ENCODE results near the gene UBE2H. TPM values are rescaled to one million over a fixed set of nuclear protein-coding genes. Genes with fewer than 3 reads are reported as not detected.
"Not testable (repeated sequence)": the region's sequence is repeated elsewhere in the genome, so short reads cannot be mapped to it uniquely, and the experiment has no call there.

The UBE2H gene
- total RNA-seq, 1 experiment from 2014 or later, result 75.1 TPM

DNA sequence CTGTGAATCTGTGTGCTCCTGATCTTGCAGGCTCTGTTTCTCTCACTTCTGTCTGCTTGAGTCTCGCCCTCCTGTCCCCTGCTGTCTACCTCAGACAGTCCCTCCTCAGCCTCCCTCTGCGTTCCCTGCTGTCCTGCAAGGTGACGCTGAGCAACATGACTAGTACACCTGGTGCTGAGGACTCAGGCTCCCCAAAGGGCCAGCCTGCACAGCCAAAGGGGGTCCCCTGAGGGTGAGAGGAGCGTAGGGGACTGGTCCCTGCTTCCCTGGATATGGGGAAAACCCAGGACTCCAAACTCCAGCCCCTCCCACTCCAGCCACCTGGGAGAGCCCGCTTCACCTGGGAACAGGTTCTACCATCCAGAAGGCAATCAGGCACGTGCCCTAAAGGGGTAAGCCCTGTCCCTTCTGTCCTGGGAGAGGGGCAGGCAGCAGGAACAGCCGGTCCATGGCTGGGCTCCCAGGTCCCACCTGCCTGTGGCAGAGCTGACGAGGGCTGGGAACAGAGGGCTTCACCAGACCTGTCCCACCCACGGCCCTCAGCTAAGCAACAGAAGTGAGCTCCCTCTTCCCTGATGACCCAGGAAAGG, 156.5 kb downstream of the UBE2H start:
- Mint-ChIP-seq H3K4me1 (peaks cover 15 to 24% of the 10 kb centered on the region in 2 experiments), H3K27ac (peak overlapping the region in 1 of 3 experiments; percentile 9; a peak in 1 of 7 replicates), H3K4me3 (no peak overlapping the region), H3K27me3 (ENCODE audit: low read depth) (peaks cover 28% of the 10 kb centered on the region), H3K9me3 (no peaks in the 10 kb centered on the region), H3K36me3 (ENCODE audit: insufficient read depth in 1 of 3, low read depth in 3 of 3) (no peaks in the 10 kb centered on the region; a peak in 2 of 7 replicates)
- no peaks in the 10 kb centered on the region for H3K9me3 ChIP-seq (ENCODE audit: control insufficient read depth, low read depth, low read length)
- H3K23ac ChIP-seq (ENCODE audit: insufficient read length, low read depth, low read length), result no peak overlapping the region
- no peak overlapping the region for H3T11ph ChIP-seq (ENCODE audit: low read length)
- H3K9ac ChIP-seq (ENCODE audit: extremely low read depth, insufficient read length, low read length), result no peak overlapping the region
- H2BK120ac ChIP-seq (ENCODE audit: low read depth, low read length, poor library complexity, severe bottlenecking), result no peak overlapping the region
- H3K14ac ChIP-seq (ENCODE audit: insufficient read depth, low read length), result no peak overlapping the region
- no peak for TF ChIP-seq CTCF (conservative IDR thresholded peaks at IDR 0.05)
- H3K4ac ChIP-seq (ENCODE audit: low read depth, low read length), result no peak overlapping the region
- no peaks in the 10 kb centered on the region for H3K27me3 ChIP-seq (ENCODE audit: insufficient read depth, low read length)
- H3K79me2 ChIP-seq (ENCODE audit: insufficient read depth, low read length), result no peaks in the 10 kb centered on the region
- no peak overlapping the region for H3K4me2 ChIP-seq (ENCODE audit: insufficient read depth, insufficient read length, low read length)
- H3K56ac ChIP-seq (ENCODE audit: insufficient read length, low read depth, low read length), result no peak overlapping the region
- H4K20me1 ChIP-seq (ENCODE audit: control insufficient read depth, insufficient read depth, insufficient read length), result no peaks in the 10 kb centered on the region
- no peak overlapping the region for H4K8ac ChIP-seq (replicated peaks; ENCODE audit: insufficient read length, low read depth, low read length)
- no peaks in the 10 kb centered on the region for H3K23me2 ChIP-seq (ENCODE audit: insufficient read length, low read depth, low read length, poor library complexity, severe bottlenecking)
- H2AK5ac ChIP-seq (ENCODE audit: insufficient read length, low read length), result no peak overlapping the region
- H2BK20ac ChIP-seq (ENCODE audit: low read depth, low read length, poor library complexity, severe bottlenecking), result no peak overlapping the region
- no peak overlapping the region for H2BK5ac ChIP-seq (ENCODE audit: insufficient read length, low read length)
- H3K18ac ChIP-seq (ENCODE audit: insufficient read length, low read depth, low read length), result no peak overlapping the region
- no peak overlapping the region for H2BK12ac ChIP-seq (ENCODE audit: insufficient read length, low read depth, low read length)
- no peak overlapping the region for H4K91ac ChIP-seq (ENCODE audit: insufficient read length, low read depth, low read length)
- H3K4me1 ChIP-seq (ENCODE audit: insufficient read depth, low read length), result peaks cover 4% of the 10 kb centered on the region; the same call in 1 of the 2 replicates
- no peak overlapping the region for H2AFZ ChIP-seq (ENCODE audit: low read length)
- no peak overlapping the region for H3K27ac ChIP-seq (ENCODE audit: insufficient read length, low read depth, low read length)
- WGBS (ENCODE audit: extremely low coverage, insufficient read length, low lambda C conversion rate), result no CpG with 5 or more reads among the region's 9 CpGs
- no peak overlapping the region for H4K5ac ChIP-seq (ENCODE audit: insufficient read length, low read depth, low read length)
- no peaks in the 10 kb centered on the region for H3K79me1 ChIP-seq (ENCODE audit: insufficient read depth, low read depth, low read length, poor library complexity, severe bottlenecking)
- DNase-seq, result no peak
- H2BK15ac ChIP-seq (ENCODE audit: low read depth, low read length), result no peak overlapping the region

DNA sequence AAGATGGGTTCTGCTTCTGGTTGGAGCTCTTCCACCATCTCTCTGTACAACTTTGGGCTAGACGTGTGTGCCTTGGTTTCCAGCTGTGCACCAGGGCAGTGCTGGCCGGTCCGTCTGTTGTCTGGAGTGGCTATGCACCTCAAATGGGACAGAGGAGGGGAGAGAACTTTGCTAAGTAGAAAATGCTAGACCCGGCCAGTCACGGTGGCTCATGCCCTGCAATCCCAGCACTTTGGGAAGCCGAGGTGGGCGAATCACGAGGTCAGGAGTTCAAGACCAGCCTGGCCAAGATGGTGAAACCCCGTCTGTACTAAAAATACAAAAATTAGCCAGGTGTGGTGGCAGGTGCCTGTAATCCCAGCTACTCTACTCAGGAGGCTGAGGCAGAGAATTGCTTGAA, 158.3 kb downstream of the UBE2H start:
- not testable (repeated sequence) for H3K23me2 ChIP-seq (ENCODE audit: insufficient read length, low read depth, low read length, poor library complexity, severe bottlenecking); H2BK15ac ChIP-seq (ENCODE audit: low read depth, low read length); H3T11ph ChIP-seq (ENCODE audit: low read length); H3K4ac ChIP-seq (ENCODE audit: low read depth, low read length); H3K23ac ChIP-seq (ENCODE audit: insufficient read length, low read depth, low read length); H3K79me1 ChIP-seq (ENCODE audit: insufficient read depth, low read depth, low read length, poor library complexity, severe bottlenecking); H4K91ac ChIP-seq (ENCODE audit: insufficient read length, low read depth, low read length); H3K27ac ChIP-seq (ENCODE audit: insufficient read length, low read depth, low read length); H2BK120ac ChIP-seq (ENCODE audit: low read depth, low read length, poor library complexity, severe bottlenecking); DNase-seq; H3K14ac ChIP-seq (ENCODE audit: insufficient read depth, low read length); H3K27me3 ChIP-seq (ENCODE audit: insufficient read depth, low read length); H2BK20ac ChIP-seq (ENCODE audit: low read depth, low read length, poor library complexity, severe bottlenecking); H4K8ac ChIP-seq (replicated peaks; ENCODE audit: insufficient read length, low read depth, low read length); H3K9me3 ChIP-seq (ENCODE audit: control insufficient read depth, low read depth, low read length); H3K36me3 Mint-ChIP-seq (ENCODE audit: insufficient read depth in 1 of 3, low read depth in 3 of 3); H3K56ac ChIP-seq (ENCODE audit: insufficient read length, low read depth, low read length); H3K27ac Mint-ChIP-seq; H2BK5ac ChIP-seq (ENCODE audit: insufficient read length, low read length); H3K18ac ChIP-seq (ENCODE audit: insufficient read length, low read depth, low read length); H4K5ac ChIP-seq (ENCODE audit: insufficient read length, low read depth, low read length); H3K9me3 Mint-ChIP-seq; H3K79me2 ChIP-seq (ENCODE audit: insufficient read depth, low read length); H2BK12ac ChIP-seq (ENCODE audit: insufficient read length, low read depth, low read length); H3K4me2 ChIP-seq (ENCODE audit: insufficient read depth, insufficient read length, low read length); H2AFZ ChIP-seq (ENCODE audit: low read length); H3K4me3 Mint-ChIP-seq; H3K9ac ChIP-seq (ENCODE audit: extremely low read depth, insufficient read length, low read length); H3K4me1 ChIP-seq (ENCODE audit: insufficient read depth, low read length); H2AK5ac ChIP-seq (ENCODE audit: insufficient read length, low read length); H4K20me1 ChIP-seq (ENCODE audit: control insufficient read depth, insufficient read depth, insufficient read length)
- Mint-ChIP-seq H3K27me3 (ENCODE audit: low read depth) (peaks cover 45% of the 10 kb centered on the region), H3K4me1 (peaks cover 15 to 20% of the 10 kb centered on the region in 2 experiments)
- no CpG with 5 or more reads among the region's 9 CpGs for WGBS (ENCODE audit: extremely low coverage, insufficient read length, low lambda C conversion rate)
